CD4-positive, alpha-beta memory T cell (primary cell): ENCODE data around the gene ARFGEF2. TPM values are rescaled to one million over a fixed set of nuclear protein-coding genes. Genes with fewer than 3 reads are reported as not detected.

ENCODE experiments used
- CTCF ChIA-PET: fragments of 350-600 bp; sonication (Branson Sonifier 250); formaldehyde crosslinking; loops from one replicate; lab custom pipeline; 2021; ENCODE audit warnings: inconsistent platforms; ENCODE audit not compliant: partially characterized antibody; lab: Charles Lee
- POLR2A ChIA-PET: fragments of 350-600 bp; sonication (Branson Sonifier 250); formaldehyde crosslinking; loops from one replicate; lab custom pipeline; 2021; ENCODE audit not compliant: partially characterized antibody; lab: Charles Lee
- DNase-seq, 5 donors: peaks; one replicate each; pipeline versions ENCODE4 v3.0.0 to v3.0.0-alpha.2; 2020 to 2022; ENCODE audit warnings: mixed read lengths in 1 of 5
- H3K27ac ChIP-seq: one replicate; pipeline ENCODE4 v1.7.0; 2013; ENCODE audit warnings: low read depth, low read length
- H3K27me3 ChIP-seq: 2 replicates; pipeline ENCODE4 v1.7.0; 2013; ENCODE audit warnings: mild to moderate bottlenecking, low read length, moderate library complexity; ENCODE audit not compliant: insufficient read depth
- H3K36me3 ChIP-seq: 2 replicates; pipeline ENCODE4 v1.7.0; 2013; ENCODE audit warnings: mild to moderate bottlenecking, low read length, moderate library complexity; ENCODE audit not compliant: insufficient read depth
- H3K4me1 ChIP-seq: 2 replicates; pipeline ENCODE4 v1.7.0; 2013; ENCODE audit warnings: mild to moderate bottlenecking, low read length, moderate library complexity; ENCODE audit not compliant: insufficient read depth
- H3K4me3 ChIP-seq, 2 donors: one replicate each; pipeline ENCODE4 v1.7.0; 2013; ENCODE audit warnings: low read length in 2 of 2, mild to moderate bottlenecking in 1 of 2
- H3K9me3 ChIP-seq, 2 donors: one replicate each; pipeline ENCODE4 v1.7.0; 2013; ENCODE audit warnings: low read length in 2 of 2, control low read depth in 1 of 2; ENCODE audit not compliant: control insufficient read depth in 1 of 2
- H3K27ac Mint-ChIP-seq, 7 donors: one replicate each; pipeline ENCODE4 v1.8.0; 2020 to 2021; ENCODE audit warnings: mixed read lengths in 7 of 7, mild to moderate bottlenecking in 6 of 7, inconsistent platforms in 3 of 7, moderate library complexity in 3 of 7
- H3K27me3 Mint-ChIP-seq, 2 donors: one replicate each; pipeline ENCODE4 v1.8.0; 2020 to 2021; ENCODE audit warnings: mixed read lengths in 2 of 2
- H3K36me3 Mint-ChIP-seq, 2 donors: one replicate each; pipeline ENCODE4 v1.8.0; 2020 to 2021; ENCODE audit warnings: mixed read lengths in 2 of 2, inconsistent platforms in 1 of 2, mild to moderate bottlenecking in 1 of 2
- H3K4me1 Mint-ChIP-seq, 4 donors: one replicate each; pipeline ENCODE4 v1.8.0; 2020 to 2021; ENCODE audit warnings: mixed read lengths in 4 of 4, mild to moderate bottlenecking in 1 of 4
- H3K4me3 Mint-ChIP-seq, 8 donors: one replicate each; pipeline ENCODE4 v1.8.0; 2020 to 2021; ENCODE audit warnings: mixed read lengths in 8 of 8, mild to moderate bottlenecking in 7 of 8, moderate library complexity in 6 of 8, inconsistent platforms in 3 of 8
- H3K9me3 Mint-ChIP-seq, 8 donors: one replicate each; pipeline ENCODE4 v1.8.0; 2020 to 2021; ENCODE audit warnings: mixed read lengths in 8 of 8, mild to moderate bottlenecking in 5 of 8, inconsistent platforms in 3 of 8, moderate library complexity in 1 of 8
- intact Hi-C: fragments of 100-400 bp; cut with micrococcal nuclease; formaldehyde crosslinking; loops from one replicate; pipeline ENCODE4 v1.15.1; 2023
- polyA plus RNA-seq, 2 donors: library from polyadenylated mRNA; unstranded; fragments of 300-500 nt; fragmentation: Illumina TruSeq; gene quantifications; one replicate each; pipeline ENCODE4 v1.2.3, GENCODE V29; 2021
- total RNA-seq, 2 experiments: library from RNA; stranded (reverse); gene quantifications; one replicate each; pipeline ENCODE4 v1.2.3, GENCODE V29; 2021

ARFGEF2 gene
- total and polyA plus RNA-seq, 4 experiments from 2014 or later = 4.7 to 28.1 (median 18.4) TPM

DNA sequence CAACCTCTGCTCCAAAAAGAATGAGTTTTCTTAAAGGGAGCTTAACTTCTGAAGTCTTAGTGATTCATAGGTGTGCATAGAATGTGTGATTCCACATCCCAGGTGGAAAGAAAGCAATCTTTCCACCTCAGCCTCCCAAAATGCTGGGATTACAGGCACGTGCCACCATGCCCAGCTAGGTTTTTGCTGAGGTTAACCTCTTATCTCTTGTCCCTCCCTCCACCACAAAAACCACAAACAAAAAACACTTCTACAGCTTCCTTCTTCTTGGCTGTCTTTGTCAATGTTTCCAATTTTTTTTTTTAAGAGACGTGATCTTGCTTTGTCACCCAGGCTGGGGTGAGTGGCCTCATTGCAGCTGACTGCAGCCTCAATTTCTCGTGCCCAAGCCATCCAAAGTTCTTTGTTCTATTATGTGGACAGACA lies 116.5 kb downstream of the ARFGEF2 start:
- peak overlapping the region in 7 of 8 donors; percentile 14 to 67 (median 54) for H3K4me3 Mint-ChIP-seq
- H3K27me3 ChIP-seq = no peaks in the 10 kb centered on the region
- H3K4me1 ChIP-seq = peaks cover 23% of the 10 kb centered on the region
- H3K9me3 Mint-ChIP-seq = no peaks in the 10 kb centered on the region
- H3K4me3 ChIP-seq = no peak overlapping the region
- H3K4me1 Mint-ChIP-seq = peaks cover 16 to 20% (median 18%) of the 10 kb centered on the region in 4 donors
- H3K27ac ChIP-seq = no peak overlapping the region
- peaks cover 13 to 21% of the 10 kb centered on the region in 2 donors for H3K36me3 Mint-ChIP-seq
- no peaks in the 10 kb centered on the region for H3K27me3 Mint-ChIP-seq
- no peaks in the 10 kb centered on the region for H3K9me3 ChIP-seq
- ChIA-PET CTCF (interaction anchor here (1.1 to 1.4 kb wide), 2 partner anchors 8 to 179 kb away, joined by 4 read pairs; partner anchors contain the start of gene CSE1L), POLR2A (interaction anchor here (0.6 to 2.6 kb wide), 4 partner anchors 8 to 353 kb away, joined by 3 to 28 read pairs (median 3); partner anchors contain the start of gene CSE1L)
- intact Hi-C loops = loop anchor here (2.0 kb wide), 1 partner anchor 181 kb away; the partner anchor contains the start of gene DDX27
- peak overlapping the region; percentile 22 to 92 (median 81) for H3K27ac Mint-ChIP-seq
- DNase-seq = peak in 4 of 5 donors; percentile 31 to 34 (median 34)
- H3K36me3 ChIP-seq = peaks cover 5% of the 10 kb centered on the region

DNA sequence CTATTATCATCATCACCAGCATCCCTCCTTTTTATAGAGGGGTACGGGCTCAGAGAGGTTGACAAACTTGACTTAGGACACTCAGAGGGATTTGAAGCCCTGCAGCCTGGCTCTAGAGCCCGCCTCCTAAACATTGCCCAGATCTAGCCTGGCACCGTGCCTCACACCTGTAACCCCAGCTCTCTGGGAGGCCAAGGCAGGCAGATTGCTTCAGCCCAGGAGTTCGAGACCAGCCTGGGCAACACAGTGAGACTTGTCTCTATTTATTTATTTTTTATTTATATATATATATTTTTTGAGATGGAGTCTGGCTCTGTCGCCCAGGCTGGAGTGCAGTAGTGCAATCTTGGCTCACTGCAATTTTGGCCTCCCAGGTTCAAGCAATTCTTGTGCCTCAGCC lies 118.3 kb downstream of the ARFGEF2 start:
- H3K27ac Mint-ChIP-seq = peak overlapping the region in 1 of 7 donors; percentile 6
- H3K4me3 Mint-ChIP-seq = no peak overlapping the region
- no peak for DNase-seq
- peaks cover 16 to 20% (median 18%) of the 10 kb centered on the region in 4 donors for H3K4me1 Mint-ChIP-seq
- no peaks in the 10 kb centered on the region for H3K27me3 Mint-ChIP-seq
- H3K36me3 ChIP-seq = no peaks in the 10 kb centered on the region
- peaks cover 23% of the 10 kb centered on the region for H3K4me1 ChIP-seq
- no peaks in the 10 kb centered on the region for H3K9me3 ChIP-seq
- H3K36me3 Mint-ChIP-seq = peaks cover 0 to 5% of the 10 kb centered on the region in 2 donors
- ChIA-PET CTCF (no interaction called here), POLR2A (no interaction called here)
- no peak overlapping the region for H3K4me3 ChIP-seq
- H3K27ac ChIP-seq = no peak overlapping the region
- no peaks in the 10 kb centered on the region for H3K27me3 ChIP-seq
- intact Hi-C loops = loop anchor here (2.0 to 10.0 kb wide), 4 partner anchors 179 to 1535 kb away; partner anchors contain the start of genes DDX27, NCOA3, PREX1 and UBE2V1
- H3K9me3 Mint-ChIP-seq = no peaks in the 10 kb centered on the region

- Histone ChIP-seq H3K4me1 (peaks cover 35% of the 10 kb centered on the region), H3K27me3 (no peaks in the 10 kb centered on the region), H3K9me3 (no peaks in the 10 kb centered on the region), H3K36me3 (no peaks in the 10 kb centered on the region), H3K27ac (no peak overlapping the region), H3K4me3 (no peak overlapping the region)
- peak overlapping the region in 1 of 7 donors; percentile 21 for H3K27ac Mint-ChIP-seq
- ChIA-PET POLR2A (no interaction called here), CTCF (no interaction called here)
- intact Hi-C loops = loop anchor here (10.0 kb wide), 3 partner anchors 218 to 1538 kb away; partner anchors contain the start of genes NCOA3, PREX1 and UBE2V1
- peak overlapping the region in 2 of 8 donors; percentile 5 to 32 for H3K4me3 Mint-ChIP-seq
- H3K27me3 Mint-ChIP-seq = no peaks in the 10 kb centered on the region
- peaks cover 21 to 40% (median 29%) of the 10 kb centered on the region in 4 donors for H3K4me1 Mint-ChIP-seq
- no peak for DNase-seq
- H3K9me3 Mint-ChIP-seq = no peaks in the 10 kb centered on the region
- H3K36me3 Mint-ChIP-seq = peaks cover 0 to 13% of the 10 kb centered on the region in 2 donors
These were observed 121.5 kb downstream of the ARFGEF2 start for GRCh38 chr20:49043000-49043399.

- Histone ChIP-seq H3K36me3 (no peaks in the 10 kb centered on the region), H3K4me1 (peaks cover 40% of the 10 kb centered on the region), H3K4me3 (peak overlapping the region; percentile 99 to 100), H3K27ac (peak overlapping the region; percentile 87), H3K9me3 (no peaks in the 10 kb centered on the region), H3K27me3 (no peaks in the 10 kb centered on the region)
- DNase-seq = peak in 1 of 5 donors; percentile 53
- Mint-ChIP-seq H3K9me3 (no peaks in the 10 kb centered on the region), H3K27me3 (no peaks in the 10 kb centered on the region), H3K27ac (peak overlapping the region; percentile 98 to 99 (median 99)), H3K36me3 (peaks cover 5 to 18% of the 10 kb centered on the region in 2 donors), H3K4me3 (peak overlapping the region; percentile 97 to 99 (median 98)), H3K4me1 (peaks cover 21 to 43% (median 32%) of the 10 kb centered on the region in 4 donors)
- ChIA-PET POLR2A (interaction anchor here (1.0 to 2.7 kb wide), 10 partner anchors 8 to 1689 kb away, joined by 3 to 28 read pairs (median 6); partner anchors contain the start of genes ARFGEF2, DDX27, ZMYND8 and ZNFX1), CTCF (interaction anchor here (0.6 to 1.2 kb wide), 2 partner anchors 9 to 13 kb away, joined by 3 to 4 read pairs; no protein-coding TSS in a partner anchor)
- intact Hi-C loops = loop anchor here (1.0 to 10.0 kb wide), 7 partner anchors 124 to 1541 kb away; partner anchors contain the start of genes ARFGEF2, DDX27, NCOA3 and PREX1
These were observed 124.1 kb downstream of the ARFGEF2 start for GRCh38 chr20:49045440-49046086.

DNA sequence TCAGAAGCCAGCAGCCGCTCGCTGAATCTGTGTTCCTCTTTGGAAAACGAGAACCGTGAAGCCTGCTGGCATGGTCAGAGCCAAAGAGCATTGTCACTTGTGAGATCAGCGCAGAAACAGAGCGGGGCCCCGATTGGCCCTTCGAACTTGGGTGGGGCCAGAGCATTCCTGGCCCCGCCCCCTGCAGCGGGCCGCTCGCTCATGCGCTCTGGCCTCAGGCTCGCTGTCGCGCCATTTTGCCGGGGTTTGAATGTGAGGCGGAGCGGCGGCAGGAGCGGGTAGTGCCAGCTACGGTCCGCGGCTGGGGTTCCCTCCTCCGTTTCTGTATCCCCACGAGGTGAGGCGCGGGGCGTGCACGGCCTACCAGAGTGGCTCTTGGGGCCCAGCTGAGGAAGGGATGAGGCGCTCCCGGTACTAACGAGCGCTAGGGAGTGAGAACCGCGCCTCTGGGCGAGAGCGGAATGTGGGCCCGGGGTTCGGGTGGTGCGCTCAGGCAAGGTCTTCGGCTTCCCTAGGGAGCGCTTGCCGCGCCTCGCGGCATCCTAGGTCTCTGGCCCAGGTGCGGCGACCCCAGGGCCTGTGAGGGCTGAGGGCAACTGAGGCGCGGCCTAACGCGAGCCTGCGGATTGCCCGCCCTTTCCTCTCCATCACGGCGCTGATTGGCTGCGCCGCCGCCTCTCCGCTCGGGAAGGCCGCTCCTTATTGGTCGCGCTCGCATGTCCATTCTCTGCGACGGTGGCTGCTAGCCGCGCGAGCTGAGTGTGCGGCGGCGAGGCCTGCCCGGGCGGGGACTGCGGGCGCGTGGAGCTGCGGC lies 124.8 kb downstream of the ARFGEF2 start, which contains the start of gene CSE1L:
TSS of gene CSE1L (plus strand) at position 226 of the 814 bp plus-strand sequence. CDS start 12,152 bp downstream, outside the sequence.
- H3K4me1 Mint-ChIP-seq = peaks cover 24 to 49% (median 38%) of the 10 kb centered on the region in 4 donors
- Histone ChIP-seq H3K36me3 (no peaks in the 10 kb centered on the region), H3K4me3 (peak within 1 kb of the TSS; percentile 99 to 100), H3K27ac (peak within 1 kb of the TSS; percentile 87), H3K9me3 (no peaks in the 10 kb centered on the region), H3K4me1 (peaks cover 40% of the 10 kb centered on the region), H3K27me3 (no peaks in the 10 kb centered on the region)
- ChIA-PET POLR2A (interaction anchor here (0.6 to 2.7 kb wide), 16 partner anchors 9 to 1885 kb away, joined by 3 to 28 read pairs (median 4); partner anchors contain the start of genes ADNP, ARFGEF2, DDX27 and SLC9A8), CTCF (interaction anchor here (0.6 to 1.2 kb wide), 4 partner anchors 9 to 171 kb away, joined by 3 to 5 read pairs (median 4); no protein-coding TSS in a partner anchor)
- H3K27me3 Mint-ChIP-seq = no peaks in the 10 kb centered on the region
- intact Hi-C loops = loop anchor here (1.0 to 10.0 kb wide), 7 partner anchors 125 to 1541 kb away; partner anchors contain the start of genes ARFGEF2, DDX27, NCOA3 and PREX1
- peaks cover 5 to 22% of the 10 kb centered on the region in 2 donors for H3K36me3 Mint-ChIP-seq
- H3K4me3 Mint-ChIP-seq = peak within 1 kb of the TSS; percentile 97 to 99 (median 98)
- peak; percentile 93 to 97 (median 94) for DNase-seq
- peak within 1 kb of the TSS; percentile 98 to 99 (median 99) for H3K27ac Mint-ChIP-seq
- no peaks in the 10 kb centered on the region for H3K9me3 Mint-ChIP-seq

DNA sequence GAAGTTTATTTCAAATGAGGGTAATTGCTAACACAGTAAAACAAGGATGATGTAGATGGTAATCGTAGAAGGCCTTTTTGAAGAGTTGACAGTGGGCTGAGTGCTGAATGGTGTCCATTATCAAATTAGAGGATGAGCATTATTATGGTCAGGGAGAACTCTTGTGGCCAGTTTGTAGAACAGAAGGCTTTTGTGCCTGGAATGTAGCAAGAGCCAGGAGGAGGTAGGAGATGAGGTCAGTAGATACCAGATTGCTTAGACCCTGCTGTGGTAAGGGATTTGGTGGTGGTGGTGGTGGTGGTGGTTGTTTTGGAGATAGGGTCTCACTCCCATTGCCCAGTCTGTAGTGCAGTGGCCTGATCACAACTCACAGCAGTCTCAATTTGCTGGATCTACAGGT lies 130.8 kb downstream of the ARFGEF2 start:
- Histone ChIP-seq H3K27ac (no peak overlapping the region), H3K36me3 (peaks cover 8% of the 10 kb centered on the region), H3K4me3 (no peak overlapping the region), H3K4me1 (peaks cover 74% of the 10 kb centered on the region), H3K9me3 (no peaks in the 10 kb centered on the region), H3K27me3 (no peaks in the 10 kb centered on the region)
- H3K36me3 Mint-ChIP-seq = peaks cover 13 to 30% of the 10 kb centered on the region in 2 donors
- ChIA-PET CTCF (no interaction called here), POLR2A (no interaction called here)
- H3K27me3 Mint-ChIP-seq = no peaks in the 10 kb centered on the region
- H3K4me1 Mint-ChIP-seq = peaks cover 37 to 82% (median 58%) of the 10 kb centered on the region in 4 donors
- no peaks in the 10 kb centered on the region for H3K9me3 Mint-ChIP-seq
- H3K27ac Mint-ChIP-seq = peak overlapping the region in 6 of 7 donors; percentile 10 to 42 (median 23)
- H3K4me3 Mint-ChIP-seq = peak overlapping the region in 4 of 8 donors; percentile 25 to 61 (median 48)
- intact Hi-C loops = no loop called here
- no peak for DNase-seq
